Skeletal muscle tissue (tissue), 4 donors: ENCODE data around the gene FOXE1. TPM values are rescaled to one million over a fixed set of nuclear protein-coding genes. Genes with fewer than 3 reads are reported as not detected.

Experiments
- H3K27ac ChIP-seq: one replicate; pipeline ENCODE4 v1.7.0; 2013; ENCODE audit warnings: mild to moderate bottlenecking, low read depth, low read length, inconsistent platforms
- H3K27me3 ChIP-seq, 3 donors: one replicate each; pipeline ENCODE4 v1.7.0; 2013; ENCODE audit warnings: low read length in 3 of 3; ENCODE audit not compliant: control insufficient read depth in 3 of 3, insufficient read depth in 3 of 3
- H3K36me3 ChIP-seq, 3 donors: one replicate each; pipeline ENCODE4 v1.7.0; 2013; ENCODE audit warnings: low read length in 3 of 3; ENCODE audit not compliant: control insufficient read depth in 3 of 3, insufficient read depth in 3 of 3
- H3K4me1 ChIP-seq, 3 donors: one replicate each; pipeline ENCODE4 v1.7.0; 2013; ENCODE audit warnings: low read length in 3 of 3, mild to moderate bottlenecking in 3 of 3; ENCODE audit not compliant: control insufficient read depth in 3 of 3, insufficient read depth in 3 of 3
- H3K4me3 ChIP-seq, 3 donors: one replicate each; pipeline ENCODE4 v1.7.0; 2013; ENCODE audit warnings: low read length in 3 of 3
- H3K9ac ChIP-seq, 3 donors: one replicate each; pipeline ENCODE4 v1.7.0; 2013; ENCODE audit warnings: low read length in 3 of 3, mild to moderate bottlenecking in 3 of 3, moderate library complexity in 2 of 3, low read depth in 1 of 3
- H3K9me3 ChIP-seq, 3 donors: one replicate each; pipeline ENCODE4 v1.7.0; 2013; ENCODE audit warnings: low read length in 3 of 3; ENCODE audit not compliant: control insufficient read depth in 3 of 3
- total RNA-seq: library from RNA; depleted of rRNA; stranded (reverse); fragments of >200 nt; gene quantifications from one replicate; pipeline ENCODE4 v1.2.3, GENCODE V29; 2014
- donor health status: Osteomylitis.

FOXE1 gene
- total RNA-seq, 1 donor from 2014 or later, result not detected

DNA sequence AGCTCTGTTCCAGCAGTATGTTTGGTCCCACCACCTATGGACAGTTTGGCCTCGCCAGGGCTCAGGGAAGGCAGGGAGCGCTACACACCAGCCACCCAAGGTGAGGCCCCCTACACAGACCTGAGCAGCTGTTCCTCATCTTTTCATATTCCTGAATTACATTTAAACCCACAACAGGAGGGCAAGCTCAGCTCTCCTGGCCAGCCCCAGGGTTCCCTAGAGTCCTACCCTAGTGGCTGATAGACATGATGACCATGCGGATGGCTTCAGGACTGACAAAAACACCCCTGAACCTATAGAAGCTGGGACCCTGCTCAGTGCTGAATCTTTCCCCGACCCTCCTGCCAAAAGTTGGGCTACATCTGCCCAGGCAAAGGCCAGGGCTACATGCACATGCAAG is 6.7 kb upstream of the FOXE1 start:
- Histone ChIP-seq H3K27ac (no peak overlapping the region), H3K9ac (no peak overlapping the region), H3K4me3 (no peak overlapping the region), H3K4me1 (peaks cover 5 to 16% (median 9%) of the 10 kb centered on the region in 3 donors), H3K36me3 (no peaks in the 10 kb centered on the region), H3K27me3 (peaks cover 66 to 71% (median 69%) of the 10 kb centered on the region in 3 donors), H3K9me3 (no peaks in the 10 kb centered on the region)

DNA sequence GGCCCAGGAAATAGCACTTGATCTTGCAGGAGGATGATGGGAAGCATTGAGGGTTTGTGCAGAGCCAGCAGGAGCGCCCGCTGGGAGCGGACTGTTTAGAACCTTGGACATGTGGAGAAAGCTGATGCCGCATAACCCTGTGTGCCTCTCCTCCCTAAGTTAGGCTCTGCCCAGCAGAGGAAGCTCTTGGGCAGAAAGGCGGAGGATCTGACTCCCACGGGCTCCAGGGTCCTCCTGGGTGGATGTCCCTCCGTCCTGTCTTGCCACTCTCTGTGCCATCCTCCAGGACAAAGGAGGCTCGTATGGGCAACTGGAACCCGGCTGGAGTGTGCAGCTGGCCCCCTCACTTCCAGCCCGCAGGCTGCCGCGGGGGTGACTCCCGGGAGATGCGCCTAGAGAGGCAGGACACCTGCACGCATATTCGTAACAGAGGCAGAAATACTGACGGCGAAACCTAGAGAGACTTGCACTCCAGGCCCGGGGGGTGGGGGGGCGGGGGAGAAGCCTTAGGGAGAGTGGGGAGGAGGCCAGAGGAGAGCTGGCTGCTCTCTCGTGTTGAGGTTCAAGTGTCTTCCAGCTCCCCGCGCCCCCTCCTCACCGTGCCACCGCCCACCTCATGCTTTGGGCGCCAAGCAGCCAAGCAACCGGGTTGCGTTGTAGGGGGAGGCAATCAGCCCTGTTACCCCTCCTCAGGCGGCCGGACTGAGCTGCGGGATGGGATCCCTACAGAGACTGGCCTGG is 5.4 kb upstream of the FOXE1 start:
- Histone ChIP-seq H3K9me3 (no peaks in the 10 kb centered on the region), H3K27me3 (peaks cover 78 to 81% (median 81%) of the 10 kb centered on the region in 3 donors), H3K9ac (no peak overlapping the region), H3K4me3 (no peak overlapping the region), H3K36me3 (no peaks in the 10 kb centered on the region), H3K27ac (no peak overlapping the region), H3K4me1 (peaks cover 10 to 18% (median 13%) of the 10 kb centered on the region in 3 donors)

DNA sequence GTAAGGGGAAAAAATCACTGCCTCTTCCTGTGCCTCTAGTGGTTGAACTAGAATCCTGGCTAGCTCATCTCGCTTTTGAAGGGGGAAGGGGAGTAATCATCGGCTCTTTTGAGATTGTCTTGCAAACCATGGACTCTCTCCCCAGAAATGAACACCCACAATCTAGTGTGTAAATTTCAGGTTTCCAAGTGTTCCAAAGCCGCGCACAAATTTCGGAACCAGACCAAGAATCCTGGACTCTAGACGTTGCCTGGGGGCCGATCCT is 4.9 kb upstream of the FOXE1 start:
- Histone ChIP-seq H3K4me3 (peak overlapping the region in 1 of 3 donors; percentile 42), H3K4me1 (peaks cover 12 to 18% (median 17%) of the 10 kb centered on the region in 3 donors), H3K36me3 (no peaks in the 10 kb centered on the region), H3K27me3 (peaks cover 78 to 82% (median 80%) of the 10 kb centered on the region in 3 donors), H3K9ac (no peak overlapping the region), H3K9me3 (no peaks in the 10 kb centered on the region), H3K27ac (no peak overlapping the region)

DNA sequence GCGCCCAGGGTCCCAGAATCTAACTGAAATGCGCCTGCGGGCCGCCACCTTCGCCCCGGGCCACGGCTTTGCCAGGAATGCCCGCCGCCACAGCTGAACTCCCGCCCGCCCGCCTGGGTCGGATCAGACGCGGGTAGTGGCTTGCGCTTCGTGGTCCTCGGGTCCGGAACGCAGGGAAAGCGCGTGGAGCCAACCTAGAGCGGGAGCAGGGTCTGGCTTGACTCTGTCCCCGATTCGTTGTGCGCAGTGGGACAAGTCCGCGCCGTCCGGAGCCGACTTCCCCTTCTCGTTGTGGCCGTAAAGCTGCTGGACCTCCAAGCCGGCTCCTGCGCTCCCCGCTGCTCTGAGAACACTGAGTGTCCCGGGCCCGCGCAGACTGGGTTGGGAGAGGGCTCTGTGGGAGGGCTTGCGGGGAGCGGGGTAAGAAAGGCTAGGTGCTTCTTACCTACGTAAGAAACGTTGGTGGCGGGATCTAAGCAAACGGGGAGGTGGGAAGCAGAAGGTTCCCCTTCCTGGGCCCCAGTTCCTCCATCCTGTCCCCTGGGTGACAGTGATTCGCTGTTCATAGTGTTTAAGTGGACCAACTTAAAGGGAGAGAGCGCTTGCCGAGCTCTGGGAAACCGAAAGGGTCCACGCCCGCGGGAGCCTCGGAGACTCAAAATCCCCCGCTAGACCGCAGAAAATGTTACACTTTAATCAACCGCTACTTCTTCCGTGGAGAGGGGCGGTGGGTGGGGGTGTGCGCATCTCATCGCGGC is 4.4 kb upstream of the FOXE1 start:
- Histone ChIP-seq H3K27ac (no peak overlapping the region), H3K27me3 (peaks cover 80 to 85% (median 84%) of the 10 kb centered on the region in 3 donors), H3K9ac (no peak overlapping the region), H3K4me1 (peaks cover 12 to 23% (median 21%) of the 10 kb centered on the region in 3 donors), H3K9me3 (no peaks in the 10 kb centered on the region), H3K36me3 (no peaks in the 10 kb centered on the region), H3K4me3 (peak overlapping the region in 2 of 3 donors; percentile 42 to 52)

DNA sequence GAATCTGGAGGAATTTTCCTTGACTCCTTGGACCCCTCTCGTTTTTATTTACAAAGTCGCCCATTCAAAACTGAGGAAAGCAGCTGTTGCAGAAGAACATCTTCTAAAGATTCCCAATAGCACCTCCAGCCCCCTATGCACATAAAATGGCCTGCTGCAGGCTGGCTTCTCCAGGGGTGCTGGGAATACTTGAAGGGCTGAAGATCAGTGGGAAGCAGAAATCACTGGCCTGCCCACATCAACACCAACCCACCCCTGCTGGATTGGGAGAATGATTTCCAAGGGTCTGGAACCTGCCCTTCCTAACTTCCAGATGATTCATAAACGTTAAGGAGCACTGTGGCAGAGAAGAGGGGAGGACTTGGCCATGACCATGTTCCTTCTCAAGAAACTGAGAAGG is 3.0 kb upstream of the FOXE1 start:
- H3K27me3 ChIP-seq, result peaks cover 88 to 94% (median 92%) of the 10 kb centered on the region in 3 donors
- H3K4me1 ChIP-seq, result peaks cover 12 to 23% (median 21%) of the 10 kb centered on the region in 3 donors
- no peak overlapping the region for H3K9ac ChIP-seq
- no peaks in the 10 kb centered on the region for H3K36me3 ChIP-seq
- no peaks in the 10 kb centered on the region for H3K9me3 ChIP-seq
- no peak overlapping the region for H3K4me3 ChIP-seq
- H3K27ac ChIP-seq, result no peak overlapping the region

DNA sequence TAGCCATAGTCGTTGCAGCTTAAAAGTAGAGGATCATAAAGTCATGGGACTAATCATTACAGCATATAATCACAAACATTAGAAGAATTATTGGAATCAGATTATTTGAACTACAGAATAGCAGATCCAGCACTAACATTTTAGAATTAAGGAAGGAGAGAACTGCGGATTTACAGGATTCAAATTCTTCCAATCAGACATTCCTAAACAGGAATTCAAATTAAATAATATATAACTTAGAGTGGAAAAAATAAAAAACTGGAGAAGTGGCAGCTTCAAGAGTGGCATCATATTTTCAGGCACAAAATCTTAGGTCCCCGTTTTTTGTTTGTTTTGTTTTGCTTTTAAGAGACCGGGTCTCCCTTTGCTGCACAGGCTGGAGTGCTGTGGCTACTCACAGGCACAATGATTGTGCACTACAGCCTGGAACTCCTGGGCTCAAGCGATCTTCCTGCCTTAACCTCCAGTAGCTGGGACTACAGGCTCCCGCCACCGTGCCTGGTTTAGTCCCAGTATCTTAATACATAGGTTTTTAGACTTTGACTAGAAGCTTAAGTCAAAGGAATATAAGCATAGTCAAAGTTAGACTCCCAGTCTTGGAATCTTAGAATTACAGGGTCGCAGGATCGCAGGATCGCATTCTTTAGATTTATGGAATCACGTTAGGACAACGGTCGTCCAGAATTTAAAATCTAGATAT is 2.1 kb upstream of the FOXE1 start:
- no peaks in the 10 kb centered on the region for H3K36me3 ChIP-seq
- H3K4me1 ChIP-seq, result peaks cover 12 to 23% (median 21%) of the 10 kb centered on the region in 3 donors
- peaks cover 88 to 98% (median 92%) of the 10 kb centered on the region in 3 donors for H3K27me3 ChIP-seq

DNA sequence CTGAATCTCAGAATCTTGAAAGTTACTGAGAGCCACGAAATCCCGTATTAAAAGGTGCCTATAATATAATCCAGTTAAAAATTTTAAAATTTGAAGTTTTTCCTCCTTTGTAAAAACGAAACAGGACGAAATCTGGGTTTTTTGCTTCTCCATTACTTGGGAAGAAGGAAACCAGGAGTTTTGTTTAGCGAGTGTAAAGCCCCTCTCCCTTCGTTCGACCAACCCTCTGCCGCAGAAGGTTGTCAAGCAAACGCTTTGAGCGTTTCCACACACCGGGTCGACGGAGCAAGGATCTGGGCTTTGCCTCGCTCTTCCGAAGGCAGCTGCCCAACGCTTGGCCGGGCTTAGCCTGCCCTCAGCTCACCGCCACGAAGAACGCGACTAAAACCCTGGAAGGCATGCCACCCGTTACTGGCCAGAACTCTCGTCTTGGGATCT is 1.6 kb upstream of the FOXE1 start:
- no peak overlapping the region for H3K27ac ChIP-seq
- H3K9ac ChIP-seq, result no peak overlapping the region
- H3K36me3 ChIP-seq, result no peaks in the 10 kb centered on the region
- H3K27me3 ChIP-seq, result peaks cover 86 to 98% (median 92%) of the 10 kb centered on the region in 3 donors
- no peak overlapping the region for H3K4me3 ChIP-seq
- peaks cover 12 to 23% (median 21%) of the 10 kb centered on the region in 3 donors for H3K4me1 ChIP-seq
- H3K9me3 ChIP-seq, result no peaks in the 10 kb centered on the region

More for the DNA sequence above, 2.1 kb upstream of the FOXE1 start:
- no peak overlapping the region for H3K27ac ChIP-seq
- no peaks in the 10 kb centered on the region for H3K9me3 ChIP-seq
- H3K4me3 ChIP-seq, result no peak overlapping the region
- no peak overlapping the region for H3K9ac ChIP-seq

DNA sequence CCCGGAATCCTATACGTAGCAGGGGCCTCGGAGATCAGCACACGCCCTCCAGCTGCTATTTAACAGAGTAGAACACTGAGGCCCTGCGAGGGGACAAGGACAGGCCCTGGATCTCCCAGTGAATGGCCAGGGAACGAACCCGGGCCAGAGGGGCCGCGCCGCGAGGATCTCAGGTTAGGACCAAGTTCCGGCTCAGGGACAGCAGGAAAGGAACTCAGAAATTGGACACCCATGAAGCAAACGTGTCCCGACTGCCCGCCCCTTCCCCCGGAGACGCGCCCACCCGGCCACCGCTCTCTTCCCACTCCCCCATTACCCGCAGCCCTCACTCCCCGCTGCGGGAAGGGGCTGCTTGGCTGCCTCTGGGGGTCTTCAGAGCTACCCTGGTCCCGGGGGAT is 1.0 kb upstream of the FOXE1 start:
- H3K27me3 ChIP-seq, result peaks cover 86 to 98% (median 92%) of the 10 kb centered on the region in 3 donors
- H3K36me3 ChIP-seq, result no peaks in the 10 kb centered on the region
- H3K9ac ChIP-seq, result no peak overlapping the region
- no peaks in the 10 kb centered on the region for H3K9me3 ChIP-seq
- H3K4me3 ChIP-seq, result no peak overlapping the region
- H3K27ac ChIP-seq, result no peak overlapping the region
- peaks cover 12 to 23% (median 21%) of the 10 kb centered on the region in 3 donors for H3K4me1 ChIP-seq

DNA sequence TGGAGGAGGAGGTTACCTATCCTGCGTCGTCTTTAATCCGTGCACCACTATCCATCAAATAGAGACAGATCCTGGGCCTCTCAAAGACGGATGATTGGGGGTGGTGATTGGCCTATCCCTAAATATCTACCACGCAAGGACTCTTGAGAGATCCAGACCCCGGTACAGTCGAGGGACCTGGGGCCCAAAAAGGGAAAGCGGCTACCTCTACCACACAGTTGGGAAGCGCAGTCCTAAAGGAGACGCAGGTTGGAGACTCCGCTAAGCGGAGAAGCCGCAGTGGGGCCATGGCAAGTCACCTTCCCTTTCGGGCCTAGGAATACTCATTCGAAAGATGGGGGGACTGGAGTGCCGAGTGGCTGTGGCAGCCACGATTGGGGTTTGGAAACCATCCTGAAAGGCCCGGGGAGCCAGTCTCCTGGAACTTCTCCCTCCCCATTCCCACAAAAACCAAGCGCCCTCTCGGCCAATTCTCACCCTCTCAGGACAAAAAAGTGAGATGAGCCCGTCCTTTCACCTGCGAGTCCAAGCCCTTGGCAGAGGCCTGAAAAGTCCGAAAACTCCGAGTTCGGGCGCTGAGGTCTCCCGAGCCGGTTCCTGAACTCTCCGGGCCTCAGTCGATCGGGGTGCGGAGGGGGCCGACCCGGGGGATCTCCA is 499 bp upstream of the FOXE1 start:
- Histone ChIP-seq H3K9ac (no peak overlapping the region), H3K27me3 (peaks cover 86 to 98% (median 92%) of the 10 kb centered on the region in 3 donors), H3K36me3 (no peaks in the 10 kb centered on the region), H3K9me3 (no peaks in the 10 kb centered on the region), H3K4me1 (peaks cover 12 to 24% (median 21%) of the 10 kb centered on the region in 3 donors), H3K27ac (no peak overlapping the region), H3K4me3 (peak overlapping the region in 1 of 3 donors; percentile 29)
